GM19240 (cell line): Measurements from ENCODE around the gene SAMSN1.
A peak's percentile ranks its signal among the peaks of the same experiment; 100 is the strongest.

Experiments used
- DNase-seq: peaks from one replicate; pipeline ENCODE4 v3.0.0; 2011; ENCODE audit warnings: low spot score; ENCODE audit not compliant: insufficient read length

The SAMSN1 gene

DNA sequence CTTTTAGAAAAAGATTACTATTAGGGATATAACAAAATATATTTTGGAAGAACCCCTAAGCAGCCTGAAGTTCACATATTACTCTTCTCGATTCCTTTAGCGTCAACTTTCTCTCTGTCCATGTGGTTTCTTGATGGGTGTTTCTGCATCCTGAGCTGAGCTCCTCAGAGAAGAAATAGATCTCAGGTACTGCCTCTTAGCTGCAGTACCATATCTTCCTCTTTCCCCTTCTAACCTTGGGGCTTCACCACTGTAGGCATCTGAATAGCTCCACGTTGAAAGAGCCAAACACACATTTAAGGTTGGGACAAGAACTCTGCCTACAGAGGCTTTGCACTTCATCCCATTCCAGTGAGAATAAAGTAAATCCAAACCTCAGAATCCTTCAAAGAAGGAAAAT lies 59.2 kb downstream of the SAMSN1 start:
- DNase-seq: no peak

DNA sequence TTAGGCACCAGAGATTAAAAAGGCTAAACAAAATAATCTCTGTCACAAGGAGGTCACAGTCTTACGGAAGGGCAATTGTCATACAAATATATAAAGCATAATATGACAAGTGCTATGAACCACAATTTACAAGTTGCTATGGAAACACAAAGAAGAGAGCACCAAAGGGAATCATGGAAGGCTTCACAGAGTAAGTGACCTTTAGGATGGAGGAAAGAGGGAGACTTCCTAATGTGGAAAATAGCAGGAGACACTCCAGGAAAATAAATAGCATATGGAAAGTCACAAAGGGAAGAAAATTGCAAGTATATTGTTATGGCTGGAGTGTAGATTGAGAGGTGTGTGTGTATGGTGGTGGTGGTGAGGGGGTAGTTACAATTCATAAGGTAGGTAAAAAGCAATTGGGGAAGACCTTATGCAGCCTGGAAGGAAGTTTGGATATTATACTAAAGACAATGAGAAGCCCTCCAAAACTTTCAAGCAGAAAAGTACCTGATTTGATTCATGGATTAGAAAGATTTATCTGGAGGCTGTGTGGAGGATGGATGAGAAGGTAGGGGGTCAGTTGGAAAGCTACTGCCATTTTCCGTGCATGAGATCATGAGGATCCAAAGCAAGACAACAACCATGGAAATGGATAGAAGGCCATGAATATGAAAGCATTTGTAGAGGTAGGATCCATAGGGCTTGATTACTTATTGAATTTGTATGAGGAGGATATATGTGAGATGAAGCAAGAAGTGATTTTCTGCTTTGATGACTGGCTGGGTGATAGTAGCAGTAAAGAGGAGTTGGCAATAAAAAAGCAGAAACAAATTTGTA lies 61.7 kb downstream of the SAMSN1 start:
- no peak for DNase-seq

DNA sequence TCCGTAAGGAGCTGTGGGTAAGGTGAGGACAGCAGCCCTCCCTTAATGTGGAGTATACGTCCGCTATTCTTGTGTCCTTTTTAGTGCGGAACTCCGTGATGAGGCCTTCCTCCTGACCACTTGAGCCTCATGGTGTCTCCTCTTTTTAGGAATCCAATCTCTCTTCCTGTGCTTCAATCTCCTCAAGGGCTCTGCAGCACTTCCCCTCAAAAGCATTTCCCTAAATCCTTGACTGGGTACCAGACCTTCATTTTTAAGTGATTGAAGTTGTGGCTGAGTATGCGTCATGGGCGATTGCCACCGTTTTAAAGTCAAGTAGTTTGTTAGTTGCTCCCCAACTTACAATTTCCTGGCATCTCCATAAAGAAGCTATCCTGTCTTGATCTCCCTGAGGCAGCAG lies 62.8 kb downstream of the SAMSN1 start:
- no peak for DNase-seq

DNA sequence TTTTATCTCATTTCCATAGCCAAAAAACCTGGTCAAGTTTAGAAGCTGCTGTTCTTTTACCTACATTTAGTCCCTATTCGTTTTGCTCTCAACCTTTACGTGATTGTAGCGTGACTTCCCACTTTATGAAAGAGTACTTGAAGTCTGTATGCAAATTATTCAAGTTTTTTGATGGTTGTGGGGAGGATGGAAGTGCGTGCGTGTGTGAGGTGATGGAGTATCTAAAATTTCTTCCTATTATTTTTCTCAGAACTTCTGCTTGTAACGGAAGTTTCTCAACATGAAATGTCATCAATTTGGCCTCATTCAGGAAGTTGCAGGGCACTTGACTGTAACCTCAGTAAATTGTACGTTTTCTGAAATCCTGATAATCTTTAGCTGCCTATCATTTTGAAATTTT lies 64.0 kb downstream of the SAMSN1 start:
- DNase-seq: no peak

DNA sequence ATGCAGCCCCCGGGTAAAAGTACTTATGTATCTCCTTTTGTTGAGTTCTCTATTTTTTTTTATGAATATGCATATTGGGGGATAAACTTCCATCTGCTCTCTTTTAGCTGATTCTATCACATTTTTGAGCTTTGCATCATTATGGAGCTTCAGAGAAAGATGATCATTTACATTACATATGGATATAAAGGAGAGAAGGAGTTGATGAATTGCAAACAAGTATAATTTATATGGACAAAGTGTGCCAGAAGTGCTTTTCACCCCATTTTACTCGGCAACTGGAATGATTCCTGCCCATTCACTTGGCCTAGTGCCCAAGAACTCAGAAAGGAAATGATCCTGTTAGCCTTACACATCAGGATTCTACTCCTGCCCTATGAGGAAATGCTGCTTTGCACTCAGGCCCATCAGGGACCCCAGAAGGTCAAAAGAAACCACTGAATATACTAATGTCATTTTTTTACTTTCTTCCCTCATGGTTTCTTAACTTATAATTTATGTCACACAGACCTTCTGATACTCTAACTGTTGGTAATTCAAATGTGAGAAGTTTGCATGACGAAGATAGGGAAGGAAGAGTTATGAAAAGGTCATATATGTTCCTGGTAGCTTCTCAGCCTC lies 65.6 kb downstream of the SAMSN1 start:
- no peak for DNase-seq

DNA sequence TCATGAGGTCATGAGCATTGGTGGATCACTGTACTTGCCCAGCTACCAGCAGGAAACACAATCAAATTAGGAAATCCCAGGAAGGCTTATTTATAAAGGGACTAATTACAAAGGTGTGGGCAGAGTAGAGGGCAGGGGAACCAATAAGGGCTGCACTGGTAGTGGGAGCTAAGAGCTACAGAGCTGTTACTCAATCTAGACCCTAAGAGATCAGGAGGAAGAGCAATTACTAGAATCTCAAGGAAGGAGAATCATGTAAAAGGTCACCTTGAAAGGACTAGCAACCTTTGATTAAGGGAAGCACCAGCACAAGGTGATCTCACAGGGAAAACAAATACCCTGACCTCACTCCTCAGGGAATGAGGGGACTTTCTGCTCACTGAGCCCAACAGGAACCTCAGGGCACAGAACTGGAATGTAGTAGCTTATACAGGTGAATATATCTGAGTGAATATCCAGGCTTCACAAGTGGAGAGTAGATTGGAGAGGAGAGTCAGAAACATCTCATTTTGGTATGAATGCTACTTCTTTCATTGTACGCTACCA lies 66.8 kb downstream of the SAMSN1 start:
- no peak for DNase-seq

DNA sequence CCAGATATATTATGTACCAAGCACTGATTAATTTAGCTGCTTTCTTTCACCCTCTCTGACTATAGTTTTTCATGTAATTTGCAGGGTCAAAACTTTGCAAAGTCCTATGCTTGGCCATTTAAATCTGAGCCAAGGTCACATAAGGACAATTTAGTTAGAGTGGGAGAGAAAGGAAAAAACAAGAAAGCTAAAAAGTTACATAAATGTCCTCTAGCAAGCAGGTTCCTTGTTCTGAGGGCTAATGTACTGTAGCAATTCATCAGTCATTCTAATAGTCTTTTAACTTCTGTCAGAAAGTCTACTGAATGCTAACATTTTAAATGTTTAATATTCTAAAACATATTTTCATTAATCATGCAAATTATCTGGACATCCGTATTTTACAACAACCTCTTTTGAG lies 68.3 kb downstream of the SAMSN1 start:
- no peak for DNase-seq

DNA sequence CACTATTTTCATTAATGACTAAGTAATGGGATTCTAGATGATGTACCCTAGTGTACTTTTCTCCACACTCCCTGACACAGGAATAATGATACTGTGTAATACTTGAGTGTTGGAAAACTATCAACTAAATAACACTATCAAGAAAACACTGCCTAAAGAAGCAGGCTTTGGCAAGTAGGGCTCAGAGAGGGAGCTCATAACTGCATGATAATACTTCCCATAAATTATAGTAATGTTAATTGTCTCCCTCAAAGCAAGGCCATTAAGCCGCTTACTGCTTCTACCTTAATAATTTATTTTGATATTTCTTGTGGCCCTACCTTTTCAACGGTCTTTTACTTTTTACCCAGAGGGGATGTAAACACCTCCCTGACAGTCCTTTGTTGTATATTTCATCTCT lies 69.0 kb downstream of the SAMSN1 start:
- no peak for DNase-seq

DNA sequence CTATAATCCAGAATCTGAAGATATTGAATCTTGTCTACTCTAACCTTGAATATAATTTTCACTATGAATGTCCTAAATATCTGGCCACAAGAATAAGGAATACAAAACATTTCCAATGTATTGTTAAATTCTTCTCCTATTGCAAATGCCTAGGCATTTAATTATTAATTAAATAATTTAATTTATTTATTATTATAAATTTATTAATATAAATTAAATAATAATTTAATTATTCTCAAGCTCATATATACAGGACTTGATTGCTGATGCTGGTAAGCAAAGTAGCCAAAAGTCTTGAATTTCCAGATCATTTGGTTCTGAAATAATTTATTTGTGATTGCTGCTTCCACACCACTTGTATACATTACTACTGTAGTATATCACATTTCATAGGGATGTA lies 71.1 kb downstream of the SAMSN1 start:
- DNase-seq: no peak

DNA sequence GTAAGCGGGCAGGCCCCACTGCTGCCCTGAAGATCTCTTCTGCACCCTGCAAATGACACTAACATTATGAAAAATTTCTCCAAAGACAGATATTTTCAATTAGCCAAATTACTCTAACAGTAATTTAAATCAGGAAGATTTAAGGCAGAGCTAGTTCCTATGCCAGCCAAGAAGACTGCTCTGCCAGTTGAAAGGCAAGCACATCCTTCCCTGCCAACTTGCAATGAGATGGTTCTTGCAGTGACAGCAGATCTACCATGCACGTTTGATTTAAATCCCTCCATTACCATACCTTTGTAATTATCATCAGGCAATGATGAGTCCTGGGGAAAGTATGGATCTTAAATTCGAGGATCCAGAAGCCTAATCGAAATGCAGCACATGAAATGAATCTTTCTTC lies 76.5 kb downstream of the SAMSN1 start:
- DNase-seq: no peak

DNA sequence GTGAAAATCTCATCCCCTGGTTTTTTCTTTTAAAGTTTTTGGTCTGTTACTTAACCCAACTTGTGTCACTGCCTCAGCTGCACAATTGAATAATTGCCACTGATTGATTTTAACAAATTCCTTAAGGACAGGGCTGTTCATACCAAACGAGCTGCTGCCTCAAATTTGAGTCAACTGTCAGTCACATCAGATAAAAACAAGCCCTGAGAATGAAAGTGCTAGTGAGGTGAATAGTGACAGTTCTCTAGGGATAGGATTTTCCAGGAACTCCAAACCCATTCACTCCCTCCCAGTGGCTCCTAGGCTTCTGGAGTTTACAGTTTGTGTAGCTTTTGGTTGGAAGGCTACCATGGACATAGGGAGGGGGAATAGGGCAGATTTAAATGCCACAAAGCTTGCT lies 79.4 kb downstream of the SAMSN1 start:
- no peak for DNase-seq

DNA sequence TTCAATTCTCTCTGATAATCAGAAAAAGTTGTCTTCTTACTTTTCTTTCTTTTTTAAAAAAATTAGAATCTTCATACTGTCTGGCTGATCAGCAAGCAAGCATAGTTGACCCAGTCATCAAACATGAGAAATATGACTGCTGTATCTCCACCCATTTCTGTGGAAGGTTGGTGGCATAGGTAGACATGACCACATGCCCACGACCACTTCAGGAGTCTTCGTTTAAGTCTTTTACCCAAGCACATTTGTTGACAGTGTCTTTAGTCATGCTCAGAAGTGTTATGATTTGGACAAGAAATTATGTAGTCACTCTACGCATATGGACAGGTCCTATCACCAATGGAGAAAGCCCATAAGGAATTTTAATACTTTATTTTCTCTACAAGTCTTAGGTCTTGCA lies 88.4 kb downstream of the SAMSN1 start:
- DNase-seq: no peak

DNA sequence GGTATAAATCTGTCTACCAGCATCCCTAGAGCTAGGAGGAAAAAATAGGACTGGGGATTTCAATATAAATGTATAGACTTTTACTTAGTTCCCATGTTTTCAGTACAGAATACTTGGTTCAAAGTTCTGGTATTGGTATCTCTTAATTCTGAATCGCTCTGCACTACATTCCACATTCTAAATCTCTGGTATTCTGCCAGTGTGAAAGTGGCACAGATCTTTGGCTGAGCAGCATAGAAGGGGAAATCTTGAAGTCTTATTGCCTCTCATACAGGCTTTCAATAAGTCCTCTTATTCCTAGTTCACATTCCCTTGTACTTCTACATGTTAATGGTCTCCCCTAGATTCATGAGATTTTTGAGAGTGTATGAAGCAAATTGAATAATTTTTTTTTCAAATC lies 89.2 kb downstream of the SAMSN1 start:
- no peak for DNase-seq

DNA sequence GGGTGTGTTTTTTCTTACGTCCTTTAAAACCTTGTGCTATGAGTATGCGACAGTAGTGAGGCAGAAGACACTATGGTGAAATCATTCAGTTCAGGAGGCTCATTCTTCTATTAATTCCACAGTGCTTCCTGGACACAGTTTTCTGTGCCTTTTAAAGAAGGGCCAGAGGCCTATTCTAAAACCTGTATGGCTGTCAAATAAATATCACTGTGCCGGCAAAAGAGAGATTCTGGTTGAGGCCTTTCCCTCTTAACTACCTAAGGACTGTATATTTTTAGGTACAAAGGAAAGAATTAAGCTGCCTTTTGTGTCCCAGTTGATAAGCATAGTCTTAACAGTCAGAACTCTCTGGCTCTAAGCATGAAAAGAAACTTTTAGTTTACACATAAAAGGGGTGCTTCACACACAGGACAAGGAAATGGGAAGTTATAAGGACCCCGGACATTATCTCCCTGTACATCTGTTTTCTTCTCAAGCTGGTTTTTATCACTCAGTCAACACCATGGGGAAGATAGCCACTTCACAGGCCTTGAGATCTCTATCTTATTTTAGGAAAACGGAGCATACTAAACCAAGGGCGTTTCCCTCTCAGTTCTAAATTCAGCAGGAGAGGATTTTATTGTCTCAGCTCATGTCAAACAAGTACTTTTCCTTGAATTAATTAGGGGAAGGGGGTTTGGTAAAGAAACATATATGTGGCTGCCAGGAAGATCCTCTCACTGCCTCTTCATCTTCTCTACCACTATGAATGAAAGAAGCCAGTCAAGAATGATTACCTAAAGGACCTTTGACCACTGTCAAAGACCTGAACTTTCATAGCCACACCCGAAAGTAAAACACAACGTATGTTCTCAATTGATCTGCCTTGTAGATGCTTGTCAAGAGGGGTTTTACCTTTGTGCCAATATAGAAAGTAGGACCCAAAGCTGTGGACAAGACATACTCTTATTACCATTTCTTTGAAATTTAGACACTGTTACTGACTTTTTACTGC lies 91.8 kb downstream of the SAMSN1 start:
- peak; percentile 23 for DNase-seq

DNA sequence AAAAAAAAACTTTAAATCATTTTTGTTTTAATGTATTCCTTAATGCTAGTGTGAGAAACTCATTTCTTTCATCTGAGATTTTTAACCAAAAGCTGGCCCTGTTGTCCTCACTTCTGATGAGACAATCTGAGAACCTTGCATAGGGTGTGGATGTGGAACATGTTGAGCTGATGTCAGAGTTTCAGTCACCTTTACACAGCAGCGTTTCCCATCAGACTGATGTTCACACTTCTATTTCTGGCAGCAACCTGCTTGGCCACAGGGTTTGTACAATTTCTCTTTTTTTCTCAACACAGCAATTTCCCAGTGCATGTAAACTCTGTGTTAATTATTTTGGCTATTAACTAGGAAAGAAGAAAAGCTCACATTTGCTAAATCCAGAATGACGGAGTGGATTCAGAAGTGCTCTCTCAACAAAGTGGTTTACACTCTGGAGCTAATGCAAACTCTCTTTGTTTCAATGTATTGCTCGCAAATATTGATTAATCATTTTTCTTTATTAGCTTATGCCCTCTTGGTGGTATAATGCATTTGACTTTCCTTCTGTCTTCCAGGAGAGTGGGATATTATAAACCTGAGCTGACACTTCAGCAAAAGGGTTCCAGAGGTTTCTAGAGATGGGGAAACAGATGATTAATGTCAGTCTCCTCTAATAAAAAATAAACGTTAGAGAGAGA lies 92.6 kb downstream of the SAMSN1 start:
- peak; percentile 18 for DNase-seq

DNA sequence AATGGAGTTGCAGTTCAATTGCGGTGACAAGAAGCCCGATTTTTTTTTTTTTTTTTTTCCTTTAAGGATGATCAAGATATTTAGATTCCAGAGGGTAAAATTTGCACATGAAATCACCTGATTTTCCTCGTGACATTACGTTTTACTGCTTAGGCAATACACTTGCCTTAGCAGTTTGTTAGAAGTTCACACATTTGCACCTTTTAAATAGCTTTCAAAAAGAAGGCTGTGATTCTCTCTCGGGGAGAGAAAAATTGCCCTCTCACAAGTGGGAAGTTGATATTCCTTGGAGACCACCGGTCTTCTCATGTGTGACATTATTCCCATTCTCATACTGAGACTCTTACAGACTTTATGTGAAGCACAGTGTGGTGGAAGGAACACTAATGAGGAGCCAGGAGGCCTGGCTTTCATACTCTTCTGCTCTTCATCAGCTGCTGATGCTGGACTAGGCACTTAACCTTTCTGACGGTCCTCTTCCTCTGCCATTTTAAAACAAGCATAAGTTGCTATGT lies 93.3 kb downstream of the SAMSN1 start:
- DNase-seq: no peak

DNA sequence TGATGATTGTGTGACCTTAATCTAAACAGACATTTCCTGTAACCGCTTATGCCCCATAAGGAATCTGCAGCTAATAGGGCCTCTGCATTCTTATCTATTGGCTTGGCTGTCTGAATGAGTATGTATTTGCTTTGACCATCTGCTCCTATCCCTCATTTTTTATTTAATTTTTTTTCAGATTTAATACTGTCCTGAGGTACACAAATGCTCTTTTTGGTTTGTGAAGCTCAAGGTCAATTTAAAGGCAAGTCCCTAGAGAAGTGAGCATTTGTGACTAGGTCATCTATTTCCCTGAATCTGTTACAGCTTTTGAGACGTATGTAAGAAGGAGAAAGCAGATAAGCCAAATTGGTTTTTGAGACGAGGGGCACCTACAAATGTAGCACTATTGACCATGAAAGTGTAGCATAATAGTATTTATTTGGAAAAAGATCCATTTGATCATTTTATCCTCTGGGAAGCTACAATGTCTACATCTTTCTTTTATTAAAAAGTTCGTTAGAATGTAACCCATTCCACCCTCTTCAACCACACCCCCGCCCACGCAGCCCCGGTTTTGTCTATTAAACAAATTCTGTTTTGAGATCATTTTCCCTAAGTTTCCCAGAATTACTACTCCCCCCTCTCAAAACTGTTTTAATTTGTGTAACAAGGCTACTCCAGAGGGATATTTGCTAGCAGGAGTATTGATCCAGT lies 93.9 kb downstream of the SAMSN1 start:
- DNase-seq: no peak

DNA sequence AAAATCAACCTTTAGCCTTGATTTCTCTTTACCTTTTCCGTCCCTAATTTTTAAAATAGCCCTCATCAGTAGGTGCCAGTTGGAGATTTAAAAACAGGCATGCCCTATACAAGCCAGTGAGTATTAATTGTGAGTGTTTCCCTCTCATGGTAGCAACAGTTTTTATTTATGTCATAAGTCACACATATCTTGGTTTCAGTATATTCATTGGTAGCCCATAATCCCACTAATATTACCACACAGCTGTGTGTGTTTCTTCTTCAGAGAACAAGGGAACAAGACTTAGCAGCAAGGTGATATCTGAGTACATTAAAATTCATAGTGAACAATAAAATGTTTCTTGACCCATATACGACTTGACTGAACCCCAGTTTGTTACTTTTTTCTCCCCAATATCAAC lies 94.6 kb downstream of the SAMSN1 start:
- DNase-seq: no peak

DNA sequence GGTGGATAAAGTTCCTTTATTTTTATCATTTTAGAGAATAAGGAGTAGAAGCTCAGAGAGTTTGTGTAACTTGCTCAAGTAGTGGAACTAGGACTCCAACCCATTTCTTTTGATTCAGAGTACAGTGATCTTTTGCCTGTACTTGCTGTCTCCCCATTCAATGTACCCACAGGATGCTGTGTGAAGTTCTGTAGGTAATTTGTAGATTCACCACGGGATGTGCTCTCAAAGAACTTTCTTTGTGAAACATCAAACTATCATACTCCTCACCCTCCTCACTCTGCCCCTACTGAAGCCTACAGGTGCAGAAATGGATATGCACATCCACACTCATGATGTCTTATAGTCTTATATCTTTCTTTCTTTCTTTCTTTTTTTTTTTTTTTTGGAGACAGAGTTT lies 97.3 kb downstream of the SAMSN1 start:
- DNase-seq: no peak

DNA sequence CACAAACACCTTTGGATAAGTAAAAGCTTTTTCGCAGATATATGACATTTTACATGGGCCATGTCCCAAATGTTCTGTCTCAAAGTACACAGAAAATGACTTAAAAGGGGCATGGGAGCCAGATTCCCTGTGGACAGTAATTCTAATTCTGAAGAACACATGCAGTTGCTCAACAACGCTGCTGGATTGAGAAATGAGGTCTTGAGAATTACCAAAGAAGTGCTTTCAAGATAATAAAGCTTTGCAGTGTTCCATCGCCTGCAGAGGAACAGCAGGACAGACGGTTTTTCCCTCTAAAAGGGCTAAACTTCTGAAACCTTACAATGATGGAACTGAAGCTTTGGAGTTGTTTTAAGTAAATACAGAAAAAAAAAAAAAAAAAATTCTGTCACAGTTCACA lies 107.9 kb downstream of the SAMSN1 start:
- DNase-seq: no peak
